Stimulated activated CD8-positive, alpha-beta memory T cell treated with anti-CD3 and anti-CD28 coated beads, Interleukin-12 subunit alpha, Interleukin-12 subunit beta, amount 100 ng/mL, for 4 hours (primary cell): ENCODE data around the gene HBG2.
"Not testable (repeated sequence)": the region's sequence is repeated elsewhere in the genome, so short reads cannot be mapped to it uniquely, and the experiment has no call there.

ENCODE experiments used
- DNase-seq: peaks from one replicate; pipeline ENCODE4 v3.0.0-alpha.2; 2020; ENCODE audit warnings: low read depth

Gene HBG2

DNA sequence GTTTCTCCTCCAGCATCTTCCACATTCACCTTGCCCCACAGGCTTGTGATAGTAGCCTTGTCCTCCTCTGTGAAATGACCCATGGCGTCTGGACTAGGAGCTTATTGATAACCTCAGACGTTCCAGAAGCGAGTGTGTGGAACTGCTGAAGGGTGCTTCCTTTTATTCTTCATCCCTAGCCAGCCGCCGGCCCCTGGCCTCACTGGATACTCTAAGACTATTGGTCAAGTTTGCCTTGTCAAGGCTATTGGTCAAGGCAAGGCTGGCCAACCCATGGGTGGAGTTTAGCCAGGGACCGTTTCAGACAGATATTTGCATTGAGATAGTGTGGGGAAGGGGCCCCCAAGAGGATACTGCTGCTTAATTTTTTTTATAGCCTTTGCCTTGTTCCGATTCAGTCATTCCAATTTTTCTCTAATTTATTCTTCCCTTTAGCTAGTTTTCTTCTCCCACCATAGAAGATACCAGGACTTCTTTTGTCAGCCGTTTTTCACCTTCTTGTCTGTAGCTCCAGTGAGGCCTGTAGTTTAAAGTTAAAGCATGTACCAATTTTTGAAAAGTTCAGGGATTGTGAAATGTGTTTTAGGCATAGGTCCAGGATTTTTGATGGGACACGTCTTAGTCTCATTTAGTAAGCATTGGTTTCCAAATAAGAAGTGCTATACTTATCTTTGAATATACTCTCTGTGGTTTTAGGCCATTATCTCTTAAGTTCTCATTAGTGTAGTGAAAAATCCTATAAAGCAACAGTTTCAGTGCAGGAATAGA lies at the start of gene HBG2:
TSS of gene HBG2 (minus strand) at position 136 of the 768 bp plus-strand sequence. CDS start at position 83, 53 bp downstream.
- not testable (repeated sequence) for DNase-seq

DNA sequence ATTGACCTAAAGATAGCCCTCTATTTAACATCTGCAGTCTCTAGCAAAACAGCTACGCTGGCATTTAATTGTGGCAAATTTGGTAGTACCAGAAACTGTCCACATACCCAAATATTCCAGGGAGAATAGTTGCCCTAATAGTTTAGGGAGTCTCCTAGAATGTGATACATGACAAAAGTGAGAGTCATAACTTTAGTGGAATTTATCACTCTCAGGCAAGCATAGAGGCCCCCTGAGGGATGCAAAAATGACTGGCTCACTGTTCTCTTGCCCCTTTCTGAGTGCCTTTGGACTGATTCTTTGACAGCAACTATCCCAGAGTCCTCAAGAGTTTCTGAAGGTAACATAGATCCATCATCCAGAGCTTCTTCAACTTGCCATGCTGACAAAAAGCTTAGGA lies 49.5 kb upstream of the HBG2 start:
- DNase-seq, result no peak

DNA sequence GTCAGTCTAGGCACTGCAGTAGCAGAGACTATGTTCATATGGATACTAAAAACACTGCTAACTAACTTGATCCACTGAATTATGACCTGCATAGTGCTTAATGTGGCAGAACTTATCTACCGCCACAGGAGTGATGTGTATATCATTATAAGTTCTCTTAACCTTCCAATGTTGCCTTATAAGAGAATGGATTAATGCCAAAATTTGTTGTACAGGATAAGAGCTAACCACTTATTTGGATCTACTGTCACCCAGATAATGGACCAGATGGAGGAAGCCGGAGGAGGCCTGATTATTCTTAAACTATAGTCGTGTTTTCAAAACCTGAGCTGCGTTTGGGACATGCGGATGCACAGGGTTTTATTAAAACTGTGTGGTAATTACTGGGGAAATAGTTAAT lies 49.0 kb upstream of the HBG2 start:
- DNase-seq, result no peak

DNA sequence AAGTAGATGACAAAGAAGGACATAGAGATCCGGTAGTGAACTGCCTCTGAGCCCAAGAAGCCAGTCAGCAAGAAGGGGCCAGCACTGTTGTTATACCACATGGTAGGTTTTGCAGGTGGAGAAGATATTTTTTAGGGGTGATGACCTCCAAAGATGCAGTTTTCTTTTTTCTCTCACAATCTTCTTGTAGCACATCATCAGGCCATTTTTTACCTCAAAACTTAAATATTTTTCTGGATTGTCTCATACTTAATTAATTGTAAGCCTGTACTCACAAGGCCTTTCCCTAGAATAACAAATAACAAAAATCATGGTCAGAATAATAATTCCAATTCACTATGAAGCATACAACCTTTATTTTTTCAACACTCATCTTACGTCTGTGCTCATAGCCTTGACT lies 47.3 kb upstream of the HBG2 start, which contains the start of gene OR51B4:
TSS of gene OR51B4 (minus strand) at position 101 of the 400 bp plus-strand sequence. CDS start at position 101, 0 bp downstream.
- DNase-seq, result no peak

DNA sequence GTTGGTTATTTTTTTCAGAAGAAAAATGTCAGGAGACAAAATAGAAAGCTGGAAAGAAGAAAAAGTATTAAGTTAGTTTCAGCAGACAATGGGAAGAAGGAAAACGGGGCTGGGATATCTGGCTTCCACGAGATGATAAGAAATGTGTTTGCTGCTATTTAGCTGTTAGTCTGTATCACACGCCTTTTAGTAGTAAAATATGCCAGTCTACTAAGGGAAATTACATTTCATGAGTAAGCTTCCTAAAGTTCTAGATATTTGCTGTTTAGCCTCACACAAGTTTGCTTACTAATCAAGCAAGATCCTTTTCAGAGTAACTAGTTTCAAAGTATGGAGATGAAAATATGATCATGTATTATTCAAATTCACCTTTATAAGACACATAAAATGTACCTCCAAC lies 45.7 kb upstream of the HBG2 start:
- DNase-seq, result no peak

DNA sequence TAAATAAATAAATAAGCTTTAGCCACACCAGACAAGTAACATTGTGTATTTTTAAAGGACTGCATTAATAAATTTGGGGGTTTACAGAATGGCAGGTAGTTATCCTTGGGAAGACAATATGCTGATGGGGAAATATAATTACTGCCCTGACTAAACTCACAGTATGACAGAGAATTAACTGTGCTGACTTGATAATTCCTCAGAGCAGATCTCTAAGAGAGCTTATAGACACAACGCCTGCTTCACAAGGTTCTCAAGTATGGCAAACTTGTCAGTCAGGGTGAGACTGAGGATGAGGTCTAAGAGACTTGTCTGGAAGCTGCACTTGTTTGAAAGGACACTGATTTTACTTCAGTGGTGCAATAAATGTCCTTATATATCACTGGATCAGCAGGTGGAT lies 43.9 kb upstream of the HBG2 start:
- DNase-seq, result no peak

DNA sequence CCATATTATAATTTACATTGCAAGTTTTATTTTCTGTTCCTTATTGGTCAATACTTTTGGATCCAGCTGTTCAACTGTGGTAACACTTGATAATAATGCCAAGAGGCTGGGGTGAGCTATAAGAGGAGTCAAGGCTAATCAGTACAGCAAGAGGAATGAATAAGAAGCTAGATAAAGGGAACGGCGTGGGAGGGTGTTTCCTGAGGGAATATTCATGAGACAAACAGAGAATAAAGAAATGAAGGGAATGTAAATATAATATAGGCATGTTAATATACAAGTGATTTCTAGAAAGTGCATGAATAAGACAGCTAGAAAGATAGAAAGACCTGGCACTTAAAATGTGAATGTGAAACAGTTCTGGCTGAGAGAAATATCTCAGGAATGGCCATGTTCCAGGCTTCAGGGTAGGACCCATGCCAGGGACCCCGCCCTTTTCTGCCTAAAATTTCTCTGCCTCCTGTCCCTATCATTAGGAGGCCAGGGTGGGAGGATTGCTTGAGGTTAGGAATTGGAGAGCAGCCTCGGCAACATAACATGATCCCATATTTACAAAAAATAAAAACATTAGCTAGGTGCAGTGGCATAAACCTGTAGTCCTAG lies 43.2 kb upstream of the HBG2 start:
- DNase-seq, result no peak

DNA sequence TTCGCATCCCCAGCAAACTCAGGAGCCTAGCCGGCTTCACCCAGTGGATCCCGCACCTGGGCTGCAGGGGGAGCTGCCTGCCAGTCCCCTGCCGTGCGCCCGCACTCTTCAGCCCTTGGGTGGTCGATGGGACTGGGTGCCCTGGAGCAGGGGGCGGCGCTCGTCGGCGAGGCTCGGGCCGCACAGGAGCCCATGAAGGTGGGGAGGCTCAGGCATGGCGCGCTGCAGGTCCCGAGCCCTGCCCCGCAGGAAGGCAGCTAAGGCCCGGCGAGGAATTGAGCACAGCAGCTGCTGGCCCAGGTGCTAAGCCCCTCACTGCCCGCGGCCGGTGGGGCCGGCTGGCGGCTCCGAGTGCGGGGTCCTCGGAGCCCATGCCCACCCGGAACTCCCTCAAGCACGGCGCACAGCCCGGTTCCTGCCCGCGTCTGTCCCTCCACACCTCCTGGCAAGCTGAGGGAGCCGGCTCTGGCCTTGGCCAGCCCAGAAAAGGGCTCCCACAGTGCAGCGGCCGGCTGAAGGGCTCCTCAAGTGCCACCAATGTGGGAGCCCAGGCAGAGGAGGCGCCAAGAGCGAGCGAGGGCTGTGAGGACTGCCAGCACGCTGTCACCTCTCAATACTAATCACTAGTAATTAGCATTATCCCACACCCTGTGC lies 39.9 kb upstream of the HBG2 start:
- DNase-seq, result not testable (repeated sequence)

DNA sequence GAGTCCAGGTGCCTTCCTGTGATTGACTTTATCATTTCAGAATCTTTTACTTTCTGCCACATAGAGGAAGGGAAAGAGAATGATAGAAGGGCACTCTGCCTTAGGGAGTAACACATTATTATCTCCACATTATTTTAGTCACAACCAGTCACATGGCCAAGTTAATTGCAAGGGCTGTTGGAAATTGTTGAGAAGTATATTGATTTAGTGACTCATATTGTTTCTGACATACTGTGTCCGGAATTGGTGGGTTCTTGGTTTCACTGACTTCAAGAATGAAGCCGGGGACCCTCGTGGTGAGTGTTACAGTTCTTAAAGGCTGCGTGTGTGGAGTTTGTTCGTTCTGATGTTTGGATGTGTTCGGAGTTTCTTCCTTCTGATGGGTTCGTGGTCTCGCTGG lies 38.4 kb upstream of the HBG2 start:
- no peak for DNase-seq

DNA sequence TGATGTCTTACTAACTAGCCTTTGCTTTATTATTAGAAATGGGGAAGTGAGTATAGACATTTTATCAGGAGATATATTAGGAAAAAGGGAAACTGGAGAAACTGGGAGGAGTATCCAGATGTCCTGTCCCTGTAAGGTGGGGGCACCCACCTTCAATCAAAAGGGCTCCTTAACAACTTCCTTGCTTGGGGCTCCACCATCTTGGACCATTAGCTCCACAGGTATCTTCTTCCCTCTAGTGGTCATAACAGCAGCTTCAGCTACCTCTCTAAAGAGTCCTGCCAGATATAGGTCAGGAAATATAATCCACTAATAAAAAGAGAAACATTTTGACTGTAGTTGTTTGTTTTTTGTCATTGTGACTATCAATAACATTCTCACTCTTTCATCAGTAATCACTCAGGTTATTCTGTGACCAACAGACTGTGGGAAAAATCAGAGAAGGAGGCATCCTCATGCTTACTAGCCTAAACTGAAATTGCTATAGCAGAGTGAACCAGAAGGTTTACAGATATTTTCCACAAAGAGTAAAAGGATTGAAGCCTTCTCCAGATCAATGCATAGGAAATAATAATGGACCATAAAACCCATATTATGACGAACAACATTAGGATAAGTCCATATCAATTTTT lies 36.7 kb upstream of the HBG2 start:
- no peak for DNase-seq

DNA sequence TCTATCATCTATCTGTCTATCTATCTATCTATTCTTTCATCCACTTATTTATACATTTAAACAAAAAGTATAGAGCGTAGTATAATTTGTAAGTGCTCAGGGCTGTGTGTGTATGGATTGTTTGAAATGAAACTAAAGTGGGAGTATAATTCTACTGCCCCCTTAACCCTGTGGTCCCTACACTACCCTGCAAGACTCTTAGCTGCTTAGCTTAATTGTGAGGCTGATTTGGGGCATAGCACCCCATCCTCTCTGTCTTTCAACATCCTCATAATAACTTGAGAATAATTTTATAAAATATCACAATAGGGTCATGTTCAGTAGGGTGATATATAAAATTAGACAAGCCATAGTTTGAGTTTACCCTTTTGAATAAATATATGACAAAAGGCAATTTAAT lies 35.5 kb upstream of the HBG2 start:
- no peak for DNase-seq

DNA sequence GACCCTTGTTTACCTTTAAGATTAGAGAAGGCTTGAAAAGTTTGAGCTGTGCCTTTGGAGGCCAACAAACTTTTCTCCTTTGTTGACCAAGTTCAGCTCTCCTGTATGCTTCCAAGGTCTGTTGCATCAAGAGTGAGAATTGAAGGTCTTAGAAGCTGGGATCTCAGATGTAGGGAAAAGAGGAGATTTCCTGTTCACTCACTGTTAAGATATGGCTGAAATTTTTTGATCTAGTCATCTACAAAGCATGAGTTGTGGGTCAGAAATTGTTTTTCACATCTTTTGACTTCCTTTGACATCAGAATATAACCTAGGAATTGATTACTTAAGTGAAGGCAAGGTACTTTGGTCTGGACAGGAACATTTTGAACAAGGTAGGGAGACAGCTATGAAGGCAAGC lies 35.1 kb upstream of the HBG2 start:
- no peak for DNase-seq

DNA sequence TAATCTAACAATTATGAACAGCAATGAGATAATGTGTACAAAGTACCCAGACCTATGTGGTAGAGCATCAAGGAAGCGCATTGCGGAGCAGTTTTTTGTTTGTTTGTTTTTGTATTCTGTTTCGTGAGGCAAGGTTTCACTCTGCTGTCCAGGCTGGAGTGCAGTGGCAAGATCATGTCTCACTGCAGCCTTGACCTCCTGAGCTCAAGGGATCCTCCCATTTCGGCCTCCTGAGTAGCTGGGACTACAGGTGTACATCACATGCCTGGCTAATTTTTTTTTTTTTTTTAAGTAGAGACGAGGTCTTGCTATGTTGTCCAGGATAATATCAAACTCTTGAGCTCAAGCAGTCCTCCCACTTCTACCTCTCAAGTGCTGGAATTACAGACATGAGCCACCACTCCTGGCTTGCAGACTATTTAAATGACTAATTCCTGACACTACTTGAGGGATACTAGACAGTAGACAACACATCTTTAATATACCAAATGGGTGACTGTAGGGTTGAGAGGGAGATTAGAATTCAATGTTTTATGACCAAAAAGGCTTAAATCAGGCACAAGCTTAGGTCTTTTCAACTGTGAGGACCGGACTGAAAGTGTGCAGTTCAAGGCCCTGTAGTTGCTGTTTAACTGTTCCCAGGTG lies 34.4 kb upstream of the HBG2 start:
- DNase-seq, result no peak

DNA sequence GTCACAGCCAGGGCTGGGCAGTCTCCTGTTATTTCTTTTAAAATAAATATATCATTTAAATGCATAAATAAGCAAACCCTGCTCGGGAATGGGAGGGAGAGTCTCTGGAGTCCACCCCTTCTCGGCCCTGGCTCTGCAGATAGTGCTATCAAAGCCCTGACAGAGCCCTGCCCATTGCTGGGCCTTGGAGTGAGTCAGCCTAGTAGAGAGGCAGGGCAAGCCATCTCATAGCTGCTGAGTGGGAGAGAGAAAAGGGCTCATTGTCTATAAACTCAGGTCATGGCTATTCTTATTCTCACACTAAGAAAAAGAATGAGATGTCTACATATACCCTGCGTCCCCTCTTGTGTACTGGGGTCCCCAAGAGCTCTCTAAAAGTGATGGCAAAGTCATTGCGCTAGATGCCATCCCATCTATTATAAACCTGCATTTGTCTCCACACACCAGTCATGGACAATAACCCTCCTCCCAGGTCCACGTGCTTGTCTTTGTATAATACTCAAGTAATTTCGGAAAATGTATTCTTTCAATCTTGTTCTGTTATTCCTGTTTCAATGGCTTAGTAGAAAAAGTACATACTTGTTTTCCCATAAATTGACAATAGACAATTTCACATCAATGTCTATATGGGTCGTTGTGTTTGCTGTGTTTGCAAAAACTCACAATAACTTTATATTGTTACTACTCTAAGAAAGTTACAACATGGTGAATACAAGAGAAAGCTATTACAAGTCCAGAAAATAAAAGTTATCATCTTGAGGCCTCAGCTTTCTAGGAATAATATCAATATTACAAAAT lies 33.7 kb upstream of the HBG2 start:
- no peak for DNase-seq

DNA sequence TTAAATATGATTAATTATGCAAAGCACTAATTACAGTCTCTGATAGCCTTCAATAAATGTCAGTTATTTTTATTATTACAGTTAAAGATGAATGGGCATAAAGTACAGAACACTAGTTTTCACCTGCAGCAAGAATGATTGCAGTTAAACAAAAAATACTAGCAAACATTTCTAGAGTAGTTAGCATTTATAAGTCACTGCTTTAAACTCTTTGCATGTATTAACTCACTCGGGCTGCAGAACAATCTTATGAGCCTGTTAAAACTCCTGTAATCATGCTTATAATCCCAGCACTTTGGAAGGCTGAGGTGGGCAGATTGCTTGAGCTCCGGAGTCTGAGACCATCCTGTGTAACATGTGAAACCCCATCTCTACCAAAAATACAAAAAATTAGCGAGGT lies 32.3 kb upstream of the HBG2 start:
- DNase-seq, result no peak

DNA sequence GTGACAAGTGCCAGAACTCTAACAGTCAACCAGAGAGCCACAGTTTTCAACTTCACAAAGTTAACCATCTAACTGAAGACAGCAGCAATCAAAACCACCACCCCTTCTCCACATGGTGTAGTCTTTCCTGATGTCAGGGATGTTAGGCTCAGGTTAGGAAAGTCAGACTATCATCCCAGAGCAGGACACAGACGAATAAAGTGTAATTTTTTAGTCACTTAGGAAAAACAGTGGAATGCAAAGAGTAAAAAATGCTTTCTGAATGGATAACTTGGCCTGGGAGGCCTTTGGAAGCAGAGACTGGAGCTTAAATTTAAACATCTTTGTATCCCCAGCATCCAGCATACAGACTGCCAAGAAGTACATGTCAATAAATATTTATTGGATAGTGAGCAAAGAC lies 31.8 kb upstream of the HBG2 start:
- no peak for DNase-seq

DNA sequence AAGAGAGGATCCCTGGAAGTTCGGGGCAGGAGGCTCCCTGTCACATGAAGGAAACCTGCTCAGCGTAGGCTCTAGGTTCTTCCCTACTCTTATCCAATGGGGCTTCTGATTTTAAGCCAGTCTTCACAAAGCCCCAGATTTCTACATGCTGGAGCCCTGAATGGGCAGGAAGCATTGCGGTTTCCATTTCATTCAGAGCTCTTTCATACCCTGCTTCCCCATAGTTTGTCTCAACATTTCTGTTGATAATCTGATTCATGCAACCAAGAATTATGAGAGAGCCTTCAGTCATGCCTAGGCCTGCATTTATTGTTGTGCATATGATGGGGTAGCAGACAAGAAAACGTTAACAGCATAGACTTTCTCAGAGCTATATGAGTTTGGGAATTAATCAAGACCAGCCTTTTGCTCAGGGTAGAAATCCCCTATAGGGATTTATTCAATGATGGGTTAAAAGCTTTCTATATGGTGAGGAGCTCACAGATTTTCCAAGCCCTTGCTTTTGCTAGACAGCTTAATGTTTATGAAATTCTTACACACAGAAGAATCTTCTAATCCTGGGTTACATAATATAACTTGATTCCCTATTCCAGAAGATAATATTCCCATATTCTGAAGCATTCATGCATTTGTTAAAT lies 31.2 kb upstream of the HBG2 start:
- no peak for DNase-seq

DNA sequence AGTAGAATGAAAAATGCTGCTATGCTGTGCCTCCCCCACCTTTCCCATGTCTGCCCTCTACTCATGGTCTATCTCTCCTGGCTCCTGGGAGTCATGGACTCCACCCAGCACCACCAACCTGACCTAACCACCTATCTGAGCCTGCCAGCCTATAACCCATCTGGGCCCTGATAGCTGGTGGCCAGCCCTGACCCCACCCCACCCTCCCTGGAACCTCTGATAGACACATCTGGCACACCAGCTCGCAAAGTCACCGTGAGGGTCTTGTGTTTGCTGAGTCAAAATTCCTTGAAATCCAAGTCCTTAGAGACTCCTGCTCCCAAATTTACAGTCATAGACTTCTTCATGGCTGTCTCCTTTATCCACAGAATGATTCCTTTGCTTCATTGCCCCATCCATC lies 30.1 kb upstream of the HBG2 start:
- DNase-seq, result no peak

DNA sequence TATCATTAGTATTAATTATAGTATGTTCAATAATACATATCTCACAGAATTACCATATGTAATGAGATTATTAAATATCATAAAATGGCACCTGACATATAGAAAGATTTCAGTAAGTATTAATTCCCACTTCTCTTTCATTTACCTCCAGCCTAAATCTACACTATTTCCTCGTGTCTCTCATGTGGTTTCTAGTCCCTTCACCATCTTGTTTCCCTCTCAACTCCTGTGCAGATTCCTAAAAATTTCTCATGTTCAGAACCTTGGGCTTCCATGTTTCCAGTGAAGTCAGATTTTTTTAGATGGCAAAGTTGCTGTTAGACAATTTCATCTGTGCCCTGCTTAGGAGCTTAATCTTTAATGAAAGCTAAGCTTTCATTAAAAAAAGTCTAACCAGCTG lies 29.3 kb upstream of the HBG2 start:
- no peak for DNase-seq

DNA sequence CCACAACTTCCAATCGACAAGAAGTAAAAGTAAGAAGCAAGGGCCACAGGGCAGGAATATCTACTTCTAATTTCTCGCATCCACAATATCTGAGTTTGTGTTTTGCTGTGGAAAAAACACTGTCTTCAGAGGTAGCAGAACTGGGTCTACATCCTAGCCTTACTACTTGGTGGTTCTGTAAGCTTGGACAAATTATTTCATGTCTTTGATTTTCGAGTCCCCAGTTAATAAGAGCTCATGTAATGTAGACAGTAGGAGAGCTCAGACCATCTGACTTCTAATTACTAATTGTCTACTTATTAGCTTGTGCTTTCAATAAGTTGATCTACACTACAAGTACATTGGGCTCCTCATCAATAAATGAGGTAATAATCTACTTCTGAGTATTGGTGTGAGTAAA lies 28.5 kb upstream of the HBG2 start:
- DNase-seq, result no peak

DNA sequence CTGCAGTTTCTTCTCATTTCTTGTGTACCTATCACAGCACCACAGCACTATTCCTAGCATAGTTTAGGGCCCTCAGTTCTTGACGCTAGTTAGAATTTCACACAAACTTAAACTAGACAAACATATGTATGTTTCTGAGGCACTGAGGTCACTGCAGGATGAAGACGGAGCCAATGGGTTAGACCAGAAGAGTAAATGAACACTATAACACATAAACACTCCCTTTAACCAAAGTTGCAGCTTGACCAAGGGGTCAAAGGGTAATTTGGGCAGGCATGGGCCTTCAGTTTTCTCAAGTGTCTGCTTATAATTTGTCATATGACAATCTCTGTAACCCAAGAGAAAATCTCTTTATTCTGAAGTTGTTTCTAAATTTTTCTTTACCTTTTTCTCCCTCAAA lies 28.0 kb upstream of the HBG2 start:
- no peak for DNase-seq
